22Rv1 (cell line): Measurements from ENCODE around the gene HLX.

Experiments used
- ZFX ChIP-seq: fragments of 450-650 bp; IDR thresholded peaks from 2 replicates; pipeline ENCODE4 v1.6.1; 2017; ENCODE audit warnings: antibody characterized with exemption, borderline replicate concordance
- TF ChIP-seq, protein P1 (sequence below): fragments of 450-650 bp; IDR thresholded peaks from 2 replicates; pipeline ENCODE4 v1.5.1; 2017; ENCODE audit warnings: mild to moderate bottlenecking

DNA sequence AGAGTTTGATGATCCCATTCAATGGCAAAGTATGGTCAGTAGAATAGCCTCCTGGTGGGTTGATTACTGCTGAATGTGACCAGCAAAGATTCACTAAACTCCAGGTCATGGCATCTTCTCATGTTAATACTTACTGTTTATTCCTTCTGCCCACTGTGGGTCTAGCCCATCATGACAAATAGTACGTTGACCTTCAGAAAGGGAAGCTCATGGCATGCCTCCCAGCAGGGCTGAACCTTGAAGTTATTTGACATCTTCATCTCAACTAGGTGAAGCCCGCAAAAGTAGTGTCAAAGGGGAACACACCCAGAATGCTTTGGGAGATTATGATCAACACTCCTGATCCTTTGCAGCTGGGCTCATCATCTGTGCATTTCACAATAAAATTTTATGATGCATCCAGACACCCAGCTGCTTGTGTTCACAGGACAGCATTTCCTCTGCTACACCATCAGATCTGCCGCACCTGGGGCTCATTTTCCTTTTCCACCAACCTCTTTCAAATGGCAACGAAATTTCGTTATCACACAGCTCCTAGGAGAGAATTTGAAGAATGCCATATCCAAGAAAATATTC, 49.6 kb downstream of the HLX start:
- TF ChIP-seq, protein P1, sequence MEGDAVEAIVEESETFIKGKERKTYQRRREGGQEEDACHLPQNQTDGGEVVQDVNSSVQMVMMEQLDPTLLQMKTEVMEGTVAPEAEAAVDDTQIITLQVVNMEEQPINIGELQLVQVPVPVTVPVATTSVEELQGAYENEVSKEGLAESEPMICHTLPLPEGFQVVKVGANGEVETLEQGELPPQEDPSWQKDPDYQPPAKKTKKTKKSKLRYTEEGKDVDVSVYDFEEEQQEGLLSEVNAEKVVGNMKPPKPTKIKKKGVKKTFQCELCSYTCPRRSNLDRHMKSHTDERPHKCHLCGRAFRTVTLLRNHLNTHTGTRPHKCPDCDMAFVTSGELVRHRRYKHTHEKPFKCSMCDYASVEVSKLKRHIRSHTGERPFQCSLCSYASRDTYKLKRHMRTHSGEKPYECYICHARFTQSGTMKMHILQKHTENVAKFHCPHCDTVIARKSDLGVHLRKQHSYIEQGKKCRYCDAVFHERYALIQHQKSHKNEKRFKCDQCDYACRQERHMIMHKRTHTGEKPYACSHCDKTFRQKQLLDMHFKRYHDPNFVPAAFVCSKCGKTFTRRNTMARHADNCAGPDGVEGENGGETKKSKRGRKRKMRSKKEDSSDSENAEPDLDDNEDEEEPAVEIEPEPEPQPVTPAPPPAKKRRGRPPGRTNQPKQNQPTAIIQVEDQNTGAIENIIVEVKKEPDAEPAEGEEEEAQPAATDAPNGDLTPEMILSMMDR = no peak
- TF ChIP-seq ZFX = no peak
